IPS DF 6.9 (cell line): Measurements from ENCODE around the gene ITPK1.

Source experiments
- DNase-seq: peaks from one replicate; pipeline ENCODE4 v3.0.0-alpha.2; 2013; ENCODE audit warnings: low read depth, low spot score
- H3K27ac ChIP-seq: one replicate; pipeline ENCODE4 v1.5.1; 2013; ENCODE audit warnings: low read length, control low read depth
- H3K27me3 ChIP-seq: 2 replicates; pipeline ENCODE4 v1.6.1; 2013; ENCODE audit warnings: mild to moderate bottlenecking, low read length; ENCODE audit not compliant: control insufficient read depth, insufficient read depth
- H3K36me3 ChIP-seq: 2 replicates; pipeline ENCODE4 v1.6.1; 2013; ENCODE audit warnings: low read length; ENCODE audit not compliant: control insufficient read depth, insufficient read depth
- H3K4me1 ChIP-seq: 2 replicates; pipeline ENCODE4 v1.6.1; 2013; ENCODE audit warnings: low read length; ENCODE audit not compliant: control insufficient read depth, insufficient read depth
- H3K4me3 ChIP-seq: 2 replicates; pipeline ENCODE4 v1.5.1; 2013; ENCODE audit warnings: mild to moderate bottlenecking, low read length
- H3K9me3 ChIP-seq: 2 replicates; pipeline ENCODE4 v1.6.1; 2013; ENCODE audit warnings: low read length, inconsistent platforms; ENCODE audit not compliant: control insufficient read depth, insufficient read depth
- WGBS: extraction: QIAGEN DNeasy Blood & Tissue Kit; methylation state at CpG from one replicate; pipeline ENCODE4 v1.1.7; 2013; ENCODE audit warnings: mixed read lengths, missing lambda C conversion rate; ENCODE audit not compliant: insufficient read length, insufficient coverage; 5-methylcytosine and 5-hydroxymethylcytosine counted together

The ITPK1 gene

DNA sequence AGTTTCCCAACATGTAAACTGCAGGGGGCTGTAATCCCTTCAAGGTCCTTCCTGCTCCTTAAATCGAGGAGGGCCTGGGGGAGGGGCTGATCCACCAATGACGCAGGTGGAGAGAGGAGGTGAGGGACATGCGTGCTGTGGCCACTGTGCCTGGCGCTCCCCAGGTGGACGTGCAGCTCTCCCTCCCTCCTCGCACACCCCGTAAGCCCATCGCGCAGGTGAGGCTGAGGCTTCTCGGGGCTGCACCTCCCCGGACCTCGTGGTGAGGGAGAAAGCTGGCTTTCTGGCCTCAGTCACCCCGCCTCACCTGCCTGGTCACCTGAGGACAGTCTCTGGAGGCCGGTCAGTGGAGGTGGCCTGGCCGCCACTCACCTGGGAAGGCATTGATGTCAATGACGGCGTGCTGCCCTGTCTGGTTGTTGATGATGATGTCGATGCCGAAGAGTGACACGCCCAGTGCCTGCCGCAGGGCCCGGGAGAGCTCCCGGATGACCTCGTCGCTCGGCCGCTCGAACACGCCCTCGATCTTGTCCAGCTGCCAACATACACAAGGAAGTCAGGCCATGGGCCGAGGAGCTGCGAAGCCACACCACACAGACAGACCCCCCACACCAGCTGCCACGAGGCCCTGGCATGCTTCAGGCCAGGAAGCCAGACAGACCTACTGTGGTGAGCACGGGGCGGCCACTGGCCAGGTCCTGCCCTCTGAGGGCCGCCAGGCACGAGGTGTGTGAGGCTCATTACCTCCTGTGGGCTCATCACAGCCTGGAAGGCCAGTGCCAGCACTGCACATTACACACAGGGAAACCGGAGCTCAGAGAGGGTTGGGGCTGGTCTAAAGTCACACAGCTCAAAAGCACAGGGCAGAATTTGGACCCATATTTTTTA lies 169.5 kb downstream of the ITPK1 start:
- Histone ChIP-seq H3K27ac (no peak overlapping the region), H3K9me3 (no peaks in the 10 kb centered on the region), H3K27me3 (no peaks in the 10 kb centered on the region), H3K4me1 (no peaks in the 10 kb centered on the region; the same call in 1 of the 2 replicates), H3K4me3 (no peak overlapping the region), H3K36me3 (peaks cover 11% of the 10 kb centered on the region)
- DNase-seq, result no peak
- no CpG with 5 or more reads among the region's 38 CpGs for WGBS

GRCh38 chr14:92945544-92945943 lies 170.2 kb downstream of the ITPK1 start:
- Histone ChIP-seq H3K9me3 (no peaks in the 10 kb centered on the region), H3K36me3 (peaks cover 11% of the 10 kb centered on the region), H3K27ac (no peak overlapping the region), H3K27me3 (no peaks in the 10 kb centered on the region), H3K4me3 (no peak overlapping the region), H3K4me1 (no peaks in the 10 kb centered on the region; the same call in 1 of the 2 replicates)
- WGBS, result no CpG with 5 or more reads among the region's 12 CpGs
- no peak for DNase-seq

DNA sequence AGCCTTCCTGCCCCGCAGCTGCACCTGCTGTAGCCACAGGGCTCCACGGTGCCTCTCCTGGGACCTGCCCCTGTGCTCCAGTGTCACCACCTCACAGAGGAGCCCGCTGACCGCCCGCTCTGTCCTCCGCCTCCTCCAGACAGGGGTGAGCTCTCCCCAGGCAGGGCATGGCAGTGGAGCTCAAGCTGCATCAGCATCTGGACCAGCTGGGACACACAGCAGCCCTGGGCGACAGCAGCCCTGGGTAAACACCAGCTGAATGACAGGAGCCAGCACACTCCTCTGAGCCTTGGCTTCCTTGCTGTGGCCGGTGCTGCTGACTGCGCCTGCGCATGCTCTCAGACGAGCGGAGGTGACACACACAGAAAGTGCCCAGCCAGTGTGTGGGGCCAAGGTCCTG lies 170.7 kb downstream of the ITPK1 start:
- Histone ChIP-seq H3K4me1 (no peaks in the 10 kb centered on the region; the same call in 1 of the 2 replicates), H3K27me3 (no peaks in the 10 kb centered on the region), H3K9me3 (no peaks in the 10 kb centered on the region), H3K36me3 (peaks cover 11% of the 10 kb centered on the region), H3K27ac (no peak overlapping the region), H3K4me3 (no peak overlapping the region)
- DNase-seq, result no peak
- no CpG with 5 or more reads among the region's 12 CpGs for WGBS

- no peak for DNase-seq
- H3K4me3 ChIP-seq, result no peak overlapping the region
- H3K36me3 ChIP-seq, result peaks cover 11% of the 10 kb centered on the region
- H3K27ac ChIP-seq, result no peak overlapping the region
- WGBS, result no CpG with 5 or more reads among the region's 17 CpGs
- H3K9me3 ChIP-seq, result no peaks in the 10 kb centered on the region
- H3K4me1 ChIP-seq, result no peaks in the 10 kb centered on the region; the same call in 1 of the 2 replicates
- no peaks in the 10 kb centered on the region for H3K27me3 ChIP-seq
Measured at GRCh38 chr14:92943855-92944570, 171.7 kb downstream of the ITPK1 start.

GRCh38 chr14:92942976-92943710 lies 172.6 kb downstream of the ITPK1 start:
- Histone ChIP-seq H3K36me3 (peaks cover 11% of the 10 kb centered on the region), H3K9me3 (no peaks in the 10 kb centered on the region), H3K4me3 (no peak overlapping the region), H3K27me3 (no peaks in the 10 kb centered on the region), H3K4me1 (no peaks in the 10 kb centered on the region; the same call in 1 of the 2 replicates), H3K27ac (no peak overlapping the region)
- no peak for DNase-seq
- WGBS, result no CpG with 5 or more reads among the region's 30 CpGs

DNA sequence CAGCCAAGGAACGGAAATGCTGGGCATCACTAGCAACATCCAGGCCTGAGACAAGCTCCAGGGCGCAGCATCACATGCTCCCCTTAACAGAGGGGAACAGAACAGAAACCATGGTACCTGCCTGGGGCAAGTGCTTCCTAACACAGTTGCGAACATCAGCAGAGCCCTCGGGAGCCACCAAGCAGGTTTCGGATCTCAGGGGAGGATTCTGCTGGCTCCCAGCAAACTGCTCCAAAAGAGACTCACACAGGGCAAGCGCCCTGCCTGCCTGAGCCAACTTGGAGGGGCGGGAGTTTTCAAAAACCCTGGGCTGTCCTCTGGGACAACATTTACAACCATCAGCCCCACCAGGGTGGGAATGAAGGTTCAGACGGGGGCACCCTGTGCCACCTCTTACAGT lies 173.1 kb downstream of the ITPK1 start:
- peaks cover 11% of the 10 kb centered on the region for H3K36me3 ChIP-seq
- H3K4me3 ChIP-seq, result no peak overlapping the region
- WGBS, result no CpG with 5 or more reads among the region's 8 CpGs
- H3K9me3 ChIP-seq, result no peaks in the 10 kb centered on the region
- H3K27ac ChIP-seq, result no peak overlapping the region
- no peaks in the 10 kb centered on the region for H3K27me3 ChIP-seq
- no peaks in the 10 kb centered on the region; the same call in 1 of the 2 replicates for H3K4me1 ChIP-seq
- DNase-seq, result no peak

- Histone ChIP-seq H3K36me3 (peaks cover 11% of the 10 kb centered on the region), H3K27me3 (no peaks in the 10 kb centered on the region), H3K27ac (no peak overlapping the region), H3K4me1 (no peaks in the 10 kb centered on the region; the same call in 1 of the 2 replicates), H3K4me3 (no peak overlapping the region), H3K9me3 (no peaks in the 10 kb centered on the region)
- DNase-seq, result no peak
- no CpG with 5 or more reads among the region's 5 CpGs for WGBS
Measured at GRCh38 chr14:92942136-92942535, 173.6 kb downstream of the ITPK1 start.

DNA sequence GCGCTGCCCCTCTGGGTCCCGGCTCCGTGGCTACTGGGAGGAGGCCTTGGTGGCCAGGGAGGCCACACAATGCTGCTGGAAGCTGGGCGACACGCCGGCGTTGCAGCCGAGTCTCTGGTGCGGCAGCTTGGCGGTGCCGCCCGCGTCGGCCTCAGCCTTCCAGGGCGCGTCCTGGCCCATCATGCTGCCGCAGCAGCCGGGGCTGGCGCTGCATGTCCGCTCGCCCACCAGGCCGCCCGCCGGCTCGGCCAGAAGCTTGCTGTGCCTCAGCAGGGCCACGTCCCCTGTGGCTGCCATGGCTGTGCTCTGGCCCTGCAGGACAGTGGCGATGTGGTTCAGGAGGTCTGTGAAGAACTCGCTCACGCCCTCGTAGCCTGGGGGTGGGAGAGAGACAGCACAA lies 174.2 kb downstream of the ITPK1 start:
- H3K36me3 ChIP-seq, result peaks cover 11% of the 10 kb centered on the region
- no peaks in the 10 kb centered on the region for H3K9me3 ChIP-seq
- H3K4me3 ChIP-seq, result no peak overlapping the region
- no peak overlapping the region for H3K27ac ChIP-seq
- WGBS, result no CpG with 5 or more reads among the region's 30 CpGs
- no peak for DNase-seq
- H3K4me1 ChIP-seq, result no peaks in the 10 kb centered on the region; the same call in 1 of the 2 replicates
- no peaks in the 10 kb centered on the region for H3K27me3 ChIP-seq

- Histone ChIP-seq H3K4me3 (no peak overlapping the region), H3K27me3 (no peaks in the 10 kb centered on the region), H3K4me1 (no peaks in the 10 kb centered on the region; the same call in 1 of the 2 replicates), H3K9me3 (no peaks in the 10 kb centered on the region), H3K36me3 (peaks cover 5% of the 10 kb centered on the region; the same call in 1 of the 2 replicates), H3K27ac (no peak overlapping the region)
- DNase-seq, result no peak
- WGBS, result no CpG with 5 or more reads among the region's 11 CpGs
Measured at GRCh38 chr14:92940543-92940942, 175.2 kb downstream of the ITPK1 start.

DNA sequence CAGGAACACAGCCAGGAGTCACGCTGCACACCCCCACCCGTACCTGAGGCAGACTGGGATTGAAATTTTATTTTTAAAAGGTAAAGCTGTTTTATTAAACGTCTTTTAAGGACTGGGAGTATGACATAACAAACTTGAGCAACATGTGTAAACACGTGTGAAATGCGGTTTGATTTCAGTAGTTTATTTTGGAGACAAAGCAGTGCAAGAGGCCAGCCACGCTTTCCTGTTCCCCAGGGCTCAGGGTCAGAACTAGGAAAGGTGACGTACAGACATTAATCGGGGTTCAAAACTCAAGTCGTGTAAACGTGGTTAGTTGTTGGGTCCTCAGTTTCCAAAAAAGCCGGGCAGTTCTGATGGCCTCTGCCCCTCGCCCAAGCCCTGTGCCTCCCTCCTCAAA lies 176.0 kb downstream of the ITPK1 start:
- H3K4me1 ChIP-seq, result no peaks in the 10 kb centered on the region; the same call in 1 of the 2 replicates
- H3K4me3 ChIP-seq, result no peak overlapping the region
- peaks cover 5% of the 10 kb centered on the region; the same call in 1 of the 2 replicates for H3K36me3 ChIP-seq
- no peaks in the 10 kb centered on the region for H3K9me3 ChIP-seq
- no peak for DNase-seq
- no peaks in the 10 kb centered on the region for H3K27me3 ChIP-seq
- H3K27ac ChIP-seq, result no peak overlapping the region
- WGBS, result no CpG with 5 or more reads among the region's 12 CpGs
